Adrenal gland (tissue), 5 donors: ENCODE results near the gene C7orf57.

Experiments
- CTCF ChIP-seq, 6 experiments: fragments of 450-650 bp in 4 of 6; fragments of 200-600 bp in 2 of 6; sonication (generic) in 1 of 6; IDR thresholded peaks; 1 replicate in 5 of 6; 2 replicates in 1 of 6; pipeline versions ENCODE4 v1.5.1 to v1.8.0; 2016 to 2021; ENCODE audit warnings: antibody characterized with exemption in 6 of 6, mild to moderate bottlenecking in 2 of 6, moderate library complexity in 1 of 6
- POLR2A ChIP-seq, 2 donors: fragments of 450-650 bp; IDR thresholded peaks; one replicate each; pipeline ENCODE4 v1.6.1; 2017; ENCODE audit warnings: antibody characterized with exemption in 2 of 2, mild to moderate bottlenecking in 2 of 2, moderate library complexity in 1 of 2
- donor health status: DM: no; HTN: no; CAD: no.

GRCh38 chr7:48004032-48004431 is 31.3 kb upstream of the C7orf57 start:
- no peak for TF ChIP-seq CTCF (IDR thresholded peaks at IDR 0.05)
- TF ChIP-seq POLR2A (IDR thresholded peaks at IDR 0.05): no peak
